ENCODE results near the gene NTHL1.

The NTHL1 gene

DNA sequence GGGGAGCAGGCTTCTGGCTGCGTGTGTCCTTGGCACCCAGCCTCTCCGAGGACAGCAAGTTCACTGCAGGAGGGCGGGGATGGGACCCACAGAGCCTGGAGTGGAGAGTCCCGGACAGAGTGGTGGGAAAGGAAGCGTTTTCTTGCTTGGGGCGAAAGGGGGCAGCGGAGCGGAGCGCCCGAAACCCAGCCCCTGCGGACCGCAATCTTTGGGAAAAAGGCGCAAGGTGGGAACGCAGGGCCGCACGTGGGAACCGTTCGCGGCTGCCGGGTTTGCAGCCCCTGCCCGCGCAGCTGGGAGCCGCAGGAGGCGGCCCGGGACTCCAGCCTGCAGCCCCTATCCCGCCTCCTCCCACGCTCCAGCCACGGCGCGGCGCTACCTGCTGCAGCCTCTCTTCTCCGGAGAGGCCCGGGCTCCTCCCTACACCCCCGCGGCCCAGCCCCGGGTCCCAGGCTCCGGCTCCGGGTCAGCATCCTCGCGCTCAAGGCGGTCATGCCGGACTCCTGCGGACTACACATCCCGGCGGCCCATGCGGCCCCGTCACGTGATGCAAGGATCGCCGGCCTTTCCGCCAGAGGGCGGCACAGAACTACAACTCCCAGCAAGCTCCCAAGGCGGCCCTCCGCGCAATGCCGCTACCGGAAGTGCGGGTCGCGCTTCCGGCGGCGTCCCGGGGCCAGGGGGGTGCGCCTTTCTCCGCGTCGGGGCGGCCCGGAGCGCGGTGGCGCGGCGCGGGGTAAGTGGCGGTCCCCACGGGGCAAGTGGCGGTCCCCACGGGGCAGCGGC, at the start of gene NTHL1, which contains the start of gene TSC2:
TSS of gene NTHL1 (minus strand) at position 505 of the 786 bp plus-strand sequence. CDS start at position 494, 11 bp downstream.
TSS of gene TSC2 (plus strand) at position 656 of the 786 bp plus-strand sequence. CDS start 631 bp downstream, outside the sequence.
- DNase-seq: peak; percentile 96

DNA sequence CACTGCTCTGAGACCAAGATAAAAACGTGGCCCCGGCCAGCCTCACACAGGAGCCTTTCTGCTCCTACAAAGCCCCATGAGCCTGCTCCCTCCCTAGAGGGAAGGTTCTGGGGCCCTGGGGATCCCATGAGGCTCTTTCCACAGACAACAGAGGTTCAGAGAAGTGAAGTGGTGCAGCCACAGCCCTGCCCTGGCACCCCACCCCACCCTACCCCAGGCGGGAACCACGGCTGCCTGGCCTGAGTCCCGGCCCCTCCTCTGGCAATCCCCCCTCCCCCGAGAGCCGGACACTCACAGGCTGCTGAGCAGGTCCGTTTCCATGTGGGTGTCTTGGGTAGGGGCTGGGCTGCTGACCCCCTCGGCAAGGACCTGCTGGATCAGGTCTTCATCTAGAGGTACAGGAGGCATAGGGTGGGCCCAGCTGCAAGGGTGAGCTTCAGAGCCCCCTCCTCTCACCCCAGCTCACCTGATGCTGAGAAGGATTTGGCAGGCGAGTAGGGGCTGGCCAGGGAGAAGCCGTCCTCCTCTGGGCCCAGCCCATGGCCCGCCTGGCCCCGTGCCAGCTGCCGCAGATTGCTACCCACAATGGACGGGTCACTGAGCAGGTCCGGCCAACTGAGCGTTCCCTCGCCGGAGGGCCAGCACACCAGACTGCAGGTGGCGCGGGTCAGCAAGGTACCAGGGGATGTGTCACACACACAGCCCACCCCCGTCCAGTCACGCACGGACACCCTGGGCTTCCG, 49.4 kb upstream of the NTHL1 start:
- DNase-seq: no peak

DNA sequence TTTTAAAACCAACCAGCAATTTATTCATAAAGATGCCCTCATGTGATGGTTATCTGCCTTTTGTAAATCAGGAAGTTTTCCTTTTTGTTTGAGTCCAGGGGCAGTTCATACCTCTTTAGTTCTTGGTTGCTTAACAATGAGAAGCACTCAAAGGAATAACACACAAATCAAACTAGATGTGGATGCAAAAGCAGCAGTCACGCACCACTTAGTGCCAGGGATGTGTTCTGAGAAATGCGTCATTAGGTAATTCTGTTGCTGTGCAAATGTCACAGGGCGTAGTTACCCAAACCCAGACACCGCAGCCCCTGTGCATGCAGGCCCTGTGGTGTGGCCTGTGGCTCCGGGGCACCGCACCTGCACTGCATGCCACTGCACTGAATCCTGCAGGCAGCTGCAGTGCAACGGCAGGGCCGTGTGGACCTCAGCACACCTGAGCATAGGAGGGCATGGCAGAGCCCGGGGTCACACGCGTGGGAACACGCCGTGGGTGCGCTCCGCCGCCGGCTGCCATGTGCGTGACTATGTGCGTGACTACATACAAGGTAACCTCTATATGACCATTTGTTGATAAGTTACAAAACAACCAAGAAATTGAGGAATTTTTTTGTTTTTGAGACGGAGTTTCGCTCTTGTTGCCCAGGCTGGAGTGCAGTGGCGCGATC, 48.4 kb upstream of the NTHL1 start:
- DNase-seq: no peak

DNA sequence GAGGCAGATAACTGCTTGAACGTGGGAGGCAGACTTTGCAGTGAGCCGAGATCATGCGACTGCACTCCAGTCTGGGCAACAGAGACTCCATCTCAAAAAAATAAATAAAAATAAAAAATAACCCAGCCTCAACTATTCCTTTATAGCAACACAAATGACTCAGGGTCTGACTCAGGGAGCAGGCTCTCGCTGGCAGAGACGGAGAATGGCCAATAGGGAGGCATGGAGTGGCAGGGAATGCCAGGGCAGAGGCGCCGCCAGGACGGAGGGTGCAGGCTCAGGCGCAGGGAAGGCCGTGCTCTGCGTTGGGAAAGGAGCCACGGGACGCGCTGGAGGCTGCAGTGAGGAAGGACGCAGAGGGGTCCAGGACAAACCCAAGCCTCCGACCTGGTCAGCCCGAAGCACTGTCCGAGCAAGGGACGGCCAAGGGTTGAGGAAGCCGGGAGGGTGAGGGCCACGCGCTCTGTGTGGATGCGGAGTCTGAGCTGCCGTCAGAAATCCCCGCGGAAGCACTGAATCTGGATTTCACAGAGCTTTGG, 47.8 kb upstream of the NTHL1 start:
- peak; percentile 55 for DNase-seq

DNA sequence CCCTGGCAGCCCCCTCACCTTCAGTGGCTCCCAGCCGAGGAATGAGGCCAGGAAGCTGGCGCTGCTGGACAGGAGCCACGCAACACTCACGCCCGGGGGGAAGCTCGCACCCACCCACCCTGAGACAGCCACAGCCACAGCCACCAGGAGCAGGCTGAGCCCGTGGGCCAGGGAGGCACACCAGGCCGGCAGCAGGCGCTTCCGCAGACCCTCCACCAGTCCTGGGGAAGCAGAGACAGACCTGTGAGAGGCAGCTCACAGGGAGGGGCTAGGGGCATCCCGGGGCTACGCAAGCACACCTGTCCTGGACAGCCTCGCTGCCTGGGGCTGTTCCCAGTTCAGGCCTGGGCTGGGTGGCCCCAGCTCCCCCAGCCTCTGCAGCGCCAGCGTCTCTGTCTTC, 46.2 kb upstream of the NTHL1 start:
- DNase-seq: no peak

DNA sequence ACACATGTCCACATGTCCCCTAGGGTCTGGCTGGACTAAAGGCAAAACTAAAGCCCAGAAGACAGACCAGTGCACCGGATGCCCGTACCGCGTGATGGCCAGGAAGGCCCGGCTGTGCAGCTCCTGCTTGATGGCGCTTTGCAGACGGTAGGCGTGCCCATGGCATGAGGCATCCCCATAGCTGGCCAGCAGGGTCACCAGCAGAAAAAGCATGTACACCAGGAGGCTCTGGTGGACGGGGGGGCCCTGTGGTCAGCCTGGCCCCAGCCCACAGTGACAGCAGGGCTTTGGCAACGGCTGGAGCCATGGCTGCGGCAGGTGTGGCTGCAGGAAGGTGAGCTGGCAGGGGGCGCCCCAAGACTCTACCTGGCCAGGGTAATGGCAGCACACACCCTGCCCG, 45.2 kb upstream of the NTHL1 start:
- no peak for DNase-seq

DNA sequence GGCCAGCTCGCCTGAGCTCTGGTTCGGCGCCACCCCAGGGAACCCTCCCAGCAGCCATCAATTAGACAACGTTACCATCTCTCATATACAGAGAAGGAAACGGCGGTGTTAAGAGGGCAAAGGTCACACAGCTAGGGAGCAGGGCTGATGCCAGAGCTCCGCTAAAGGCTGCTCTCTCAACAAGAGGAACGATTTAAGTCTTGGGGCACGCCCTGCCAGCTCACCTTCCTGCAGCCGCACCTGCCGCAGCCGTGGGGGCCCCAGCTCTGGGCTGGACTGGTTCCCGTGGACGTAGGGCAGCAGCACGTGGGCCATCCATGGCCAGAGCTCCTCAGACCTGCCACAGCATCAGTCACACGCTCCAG, 44.6 kb upstream of the NTHL1 start:
- no peak for DNase-seq

DNA sequence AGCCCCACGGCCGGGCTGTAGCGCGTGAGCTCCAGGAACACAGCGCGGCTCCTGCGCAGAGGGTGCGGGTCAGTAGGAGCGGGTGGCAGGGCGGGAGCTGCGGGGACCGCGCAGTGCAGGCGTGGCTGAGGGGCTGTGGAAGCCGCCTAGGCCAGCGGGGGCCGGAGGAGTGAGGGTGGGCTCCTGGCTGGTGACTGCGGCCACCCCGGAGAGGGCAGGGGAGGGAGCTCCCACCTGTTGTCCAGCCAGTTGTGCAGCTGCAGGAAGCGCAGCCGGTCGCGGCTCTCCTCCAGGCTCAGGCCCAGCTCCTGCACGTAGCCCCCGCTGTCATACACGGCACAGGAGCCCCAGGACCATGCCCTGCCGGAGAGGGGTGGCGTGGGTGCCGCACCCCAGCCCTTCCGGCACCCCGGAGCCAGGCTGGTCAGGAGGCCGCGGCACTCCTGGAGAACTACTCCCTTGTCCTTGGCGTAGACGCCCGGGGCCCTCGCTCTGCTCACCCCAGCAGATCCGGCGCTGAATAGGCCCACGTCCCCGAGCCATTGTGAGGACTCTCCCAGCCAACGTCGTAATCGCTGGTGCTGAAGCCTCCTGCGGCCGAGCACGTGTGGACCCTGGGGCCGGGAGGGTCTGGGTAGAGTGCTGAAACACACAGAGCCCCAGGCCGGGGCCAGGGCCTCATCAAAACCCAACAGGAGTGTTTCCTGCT, 44.1 kb upstream of the NTHL1 start:
- no peak for DNase-seq

DNA sequence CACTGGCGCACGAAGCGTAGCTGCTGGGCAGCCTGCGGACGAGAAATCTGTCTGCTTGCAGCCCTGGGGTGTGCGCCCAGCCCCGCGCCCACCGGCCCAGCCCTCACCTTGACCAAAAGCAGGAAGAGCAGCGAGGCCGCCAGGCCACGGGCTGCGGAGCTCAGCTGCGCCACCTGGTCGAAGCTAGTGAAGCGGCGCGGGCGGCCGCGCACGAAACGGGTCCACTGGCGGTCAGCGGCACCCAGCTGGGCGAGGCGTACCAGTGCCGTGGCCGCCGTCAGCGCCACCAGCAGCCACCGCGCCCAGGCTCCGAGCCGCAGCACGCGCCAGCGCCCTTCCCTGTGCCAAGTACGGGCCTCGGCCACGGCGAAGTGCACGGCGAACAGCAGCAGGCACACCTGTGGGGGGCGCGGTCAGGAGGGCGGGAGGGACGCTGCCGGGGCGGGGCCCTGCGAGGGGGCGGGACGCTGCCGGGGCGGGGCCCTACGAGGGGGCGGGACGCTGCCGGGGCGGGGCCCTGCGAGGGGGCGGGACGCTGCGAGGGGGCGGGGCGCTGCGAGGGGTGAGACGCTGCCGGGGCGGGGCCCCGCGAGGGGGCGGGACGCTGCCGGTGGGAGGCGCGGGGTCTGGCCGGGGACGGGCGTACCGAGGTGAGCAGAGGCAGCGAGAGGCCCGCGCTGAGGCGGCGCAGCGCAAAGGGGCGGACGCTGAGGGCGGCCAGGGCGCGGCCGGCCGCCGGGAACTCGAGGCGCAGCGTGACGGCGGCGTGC, 43.3 kb upstream of the NTHL1 start:
- DNase-seq: peak; percentile 32

DNA sequence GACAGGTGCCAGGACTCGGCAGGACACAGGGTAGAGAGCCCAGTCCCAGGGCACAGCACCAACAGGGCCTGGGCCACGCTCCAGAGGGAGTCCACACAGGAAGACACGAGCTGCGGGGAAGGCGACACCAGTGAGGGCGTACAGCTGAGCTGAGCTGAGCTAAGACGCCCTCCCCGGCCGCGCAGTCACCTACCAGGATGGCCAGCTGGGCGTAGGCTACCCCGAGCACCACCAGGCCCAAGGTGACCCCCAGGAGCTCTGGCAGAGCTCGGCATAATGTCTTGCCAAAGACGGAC, 42.8 kb upstream of the NTHL1 start:
- DNase-seq: no peak

DNA sequence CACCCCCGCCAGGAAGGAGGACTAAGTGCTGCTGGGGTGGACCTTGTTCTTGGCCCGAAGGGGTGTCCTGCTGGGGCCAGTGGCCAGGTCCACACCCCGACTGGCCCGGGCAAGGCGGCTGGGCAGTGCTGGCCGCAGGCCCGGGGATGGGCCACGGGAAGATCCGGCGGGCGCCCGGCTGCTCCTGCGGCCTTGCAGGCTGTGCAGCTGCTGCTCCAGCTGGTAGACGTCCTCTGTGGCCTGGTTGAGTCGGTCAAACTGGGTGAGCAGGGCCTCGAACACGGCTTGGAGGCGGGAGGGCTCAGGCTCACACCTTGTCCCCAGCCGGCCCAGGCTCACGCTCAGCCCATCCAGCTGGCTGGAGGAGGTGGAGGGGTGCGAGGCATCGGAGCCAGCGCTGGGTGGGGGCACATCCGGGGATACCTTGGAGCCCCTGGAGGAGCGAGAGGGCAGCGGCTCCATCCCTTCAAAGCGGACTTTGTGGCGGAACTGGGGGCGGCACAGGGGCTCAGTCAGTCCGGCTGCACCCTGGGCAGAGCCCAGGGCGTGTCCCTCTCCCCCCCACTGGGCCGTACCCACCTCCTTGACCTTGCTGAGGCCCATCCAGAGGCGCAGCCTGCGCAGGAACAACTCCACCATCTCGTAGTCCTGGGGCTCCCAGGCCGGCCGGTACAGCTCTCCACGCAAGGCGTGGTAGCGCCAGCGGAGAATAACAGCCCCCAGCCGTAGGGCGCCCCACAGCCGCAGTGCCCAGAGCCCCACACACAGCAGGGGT, 42.3 kb upstream of the NTHL1 start:
- no peak for DNase-seq

DNA sequence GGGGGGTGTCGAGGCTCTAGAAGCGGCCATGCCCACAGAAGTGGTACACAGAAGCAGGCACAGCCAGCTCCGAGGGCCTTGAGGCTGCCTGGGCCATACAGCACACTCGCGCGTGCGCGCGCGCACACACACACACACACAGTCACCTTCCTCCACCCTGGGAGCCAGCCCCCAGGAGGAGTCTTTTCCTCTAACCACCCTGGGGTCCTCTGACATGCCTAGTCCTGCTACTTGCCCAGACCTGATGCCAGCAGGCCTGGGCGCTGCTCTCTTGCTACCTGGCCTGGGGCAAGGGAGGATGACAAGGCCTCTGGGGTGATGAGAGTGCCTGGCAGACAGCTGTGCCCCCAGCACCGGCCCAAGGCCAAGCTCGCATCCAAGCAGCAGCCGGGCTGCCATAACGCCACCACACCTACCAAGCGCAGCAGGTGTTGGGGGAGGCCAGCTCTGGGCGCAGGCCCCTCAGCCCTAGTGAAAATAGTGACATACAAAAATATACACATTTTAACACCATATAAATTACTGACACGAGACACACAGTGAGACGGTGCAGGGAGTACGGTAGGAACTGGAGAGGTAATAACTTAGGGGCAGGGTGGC, 41.2 kb upstream of the NTHL1 start:
- no peak for DNase-seq

DNA sequence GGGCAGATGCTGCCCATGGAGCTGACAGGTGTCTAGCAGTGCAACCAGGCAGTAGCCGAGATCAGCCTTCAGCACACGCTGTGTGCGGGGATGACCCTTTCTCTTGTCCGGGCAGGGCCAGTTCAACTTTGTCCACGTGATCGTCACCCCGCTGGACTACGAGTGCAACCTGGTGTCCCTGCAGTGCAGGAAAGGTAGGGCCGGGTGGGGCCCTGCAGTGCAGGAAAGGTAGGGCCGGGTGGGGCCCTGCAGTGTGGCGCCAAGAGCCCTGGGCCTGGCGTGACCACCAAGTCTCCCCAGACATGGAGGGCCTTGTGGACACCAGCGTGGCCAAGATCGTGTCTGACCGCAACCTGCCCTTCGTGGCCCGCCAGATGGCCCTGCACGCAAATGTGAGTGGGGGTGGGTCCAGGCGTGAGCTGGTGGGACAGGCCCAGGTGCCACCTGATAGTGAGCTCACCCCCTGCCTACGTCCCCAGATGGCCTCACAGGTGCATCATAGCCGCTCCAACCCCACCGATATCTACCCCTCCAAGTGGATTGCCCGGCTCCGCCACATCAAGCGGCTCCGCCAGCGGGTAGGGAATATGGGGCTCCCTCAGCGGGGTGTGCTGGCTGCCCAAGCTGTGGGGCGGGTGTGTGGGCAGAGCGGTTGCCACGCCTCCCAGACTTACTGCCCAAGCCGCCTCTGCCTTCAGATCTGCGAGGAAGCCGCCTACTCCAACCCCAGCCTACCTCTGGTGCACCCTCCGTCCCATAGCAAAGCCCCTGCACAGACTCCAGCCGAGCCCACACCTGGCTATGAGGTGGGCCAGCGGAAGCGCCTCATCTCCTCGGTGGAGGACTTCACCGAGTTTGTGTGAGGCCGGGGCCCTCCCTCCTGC, 40.4 kb upstream of the NTHL1 start:
- DNase-seq: no peak

DNA sequence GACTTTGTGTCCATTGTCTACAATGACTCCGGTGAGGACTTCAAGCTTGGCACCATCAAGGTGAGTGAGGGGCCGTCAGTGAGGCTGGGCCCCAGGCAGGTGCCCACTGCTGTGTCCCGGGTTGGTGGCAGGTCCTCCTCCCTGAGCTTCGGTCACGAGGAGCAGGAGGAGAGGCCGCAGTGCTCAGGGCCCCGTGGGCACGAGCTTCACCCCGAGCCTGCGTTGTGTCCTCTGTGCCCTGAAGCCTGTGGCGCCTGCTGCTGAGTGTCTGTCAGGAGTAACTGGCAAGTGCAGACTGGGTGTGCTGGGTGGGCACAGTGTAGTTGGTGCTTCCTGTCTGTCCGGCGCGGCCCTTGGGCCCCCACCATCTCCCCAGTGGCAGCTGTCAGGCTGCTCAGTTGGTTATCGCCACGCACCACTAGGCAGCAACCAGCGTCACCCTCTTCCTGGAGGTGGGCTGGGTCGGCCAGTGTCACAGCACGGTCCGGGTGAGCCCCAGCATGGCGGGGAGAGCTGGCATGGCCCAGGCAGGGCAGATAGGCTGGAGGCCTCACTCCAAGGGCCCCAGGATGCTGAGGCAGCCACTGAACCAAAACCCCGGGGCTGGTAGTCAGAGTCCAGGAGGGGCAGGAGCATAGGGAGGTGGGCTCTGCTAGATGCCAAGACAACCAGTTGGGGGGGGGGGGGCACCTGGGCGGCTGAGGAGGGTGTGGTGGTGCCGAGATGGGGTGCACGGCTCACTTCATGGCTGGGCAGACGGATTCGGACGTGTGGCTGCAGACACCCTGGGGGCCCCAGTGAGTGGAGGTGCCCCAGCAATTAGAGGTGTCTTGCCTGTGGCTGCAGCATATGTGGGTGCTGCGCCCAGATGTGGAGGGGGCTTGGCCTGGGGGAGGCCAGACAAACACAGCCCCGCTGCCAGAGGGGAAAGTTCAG, 39.4 kb upstream of the NTHL1 start:
- no peak for DNase-seq

DNA sequence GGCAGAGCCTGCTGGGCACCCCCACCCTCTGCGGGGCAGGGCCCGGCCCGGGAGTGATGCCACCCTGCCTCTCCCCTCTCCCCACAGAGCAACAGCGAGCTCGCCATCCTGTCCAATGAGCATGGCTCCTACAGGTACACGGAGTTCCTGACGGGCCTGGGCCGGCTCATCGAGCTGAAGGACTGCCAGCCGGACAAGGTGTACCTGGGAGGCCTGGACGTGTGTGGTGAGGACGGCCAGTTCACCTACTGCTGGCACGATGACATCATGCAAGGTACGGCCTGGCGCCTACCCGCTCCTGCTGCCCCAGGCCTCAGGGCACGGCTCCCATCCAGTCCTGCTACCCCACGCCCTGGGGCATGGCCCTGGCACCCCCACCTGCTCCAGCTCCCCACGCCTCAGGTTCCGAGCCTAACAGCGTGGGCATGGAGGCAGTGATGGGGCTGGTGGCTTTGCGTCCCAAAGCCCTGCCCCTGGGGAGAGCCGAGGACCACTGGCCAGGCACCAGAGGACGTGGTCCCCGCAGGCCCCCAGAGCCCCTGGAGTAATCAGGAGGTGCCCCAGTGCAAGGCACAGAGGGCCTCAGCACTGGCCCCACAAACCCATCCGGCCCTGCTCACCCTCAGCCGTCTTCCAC, 38.6 kb upstream of the NTHL1 start:
- DNase-seq: no peak

DNA sequence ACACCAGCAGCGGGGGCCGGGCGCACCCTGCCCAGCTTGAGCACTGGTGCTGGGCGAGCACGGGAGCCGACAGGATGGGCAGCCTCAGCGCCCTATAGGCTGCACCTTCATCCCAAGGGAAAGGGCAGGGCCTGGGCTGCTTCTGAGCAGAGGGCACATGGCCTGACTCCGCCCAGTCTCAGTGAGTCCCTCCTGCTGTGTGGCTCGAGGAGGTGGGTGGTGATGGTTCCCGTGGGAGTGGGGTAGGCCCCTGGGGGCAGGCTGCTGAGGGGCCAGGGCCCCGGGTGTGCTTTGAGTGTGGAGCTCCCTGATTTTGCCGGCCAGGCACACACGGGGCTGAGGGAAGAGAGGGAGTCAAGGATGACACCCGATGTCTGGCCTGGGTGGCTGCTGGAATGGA, 38.0 kb upstream of the NTHL1 start:
- DNase-seq: no peak

DNA sequence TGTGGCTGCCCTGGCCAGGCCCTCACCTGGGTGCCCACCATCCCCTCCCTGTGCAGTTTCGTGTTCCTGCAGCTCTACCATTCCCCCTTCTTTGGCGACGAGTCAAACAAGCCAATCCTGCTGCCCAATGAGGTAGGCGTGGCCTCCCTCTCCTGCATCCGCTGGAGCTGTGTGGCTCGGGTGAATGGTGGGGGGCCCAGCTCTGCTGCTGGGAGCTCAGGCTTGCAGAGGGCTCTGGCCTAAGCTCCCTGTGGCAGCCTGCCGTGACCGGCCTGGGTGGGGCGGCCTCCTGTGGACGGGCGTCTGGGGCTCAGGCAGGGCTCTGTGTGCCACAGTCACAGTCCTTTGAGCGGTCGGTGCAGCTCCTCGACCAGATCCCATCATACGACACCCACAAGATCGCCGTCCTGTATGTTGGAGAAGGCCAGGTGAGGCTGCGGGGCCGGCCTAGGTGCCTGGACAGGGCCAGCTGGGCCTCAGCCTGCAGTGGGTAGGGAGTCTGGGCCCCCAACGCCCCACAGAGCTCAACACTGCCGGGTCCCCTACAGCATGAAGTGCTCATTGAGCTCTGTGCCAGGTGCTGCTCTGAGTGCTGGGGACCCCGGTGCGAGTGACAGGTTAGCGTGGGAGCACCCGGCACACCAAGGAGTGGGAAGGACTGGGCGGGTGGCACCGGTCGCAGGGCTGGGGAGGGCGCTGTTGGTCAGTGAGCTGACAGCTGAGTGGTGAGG, 37.4 kb upstream of the NTHL1 start:
- DNase-seq: no peak

Measured in EL (cell line).